ENCODE results near the gene SKAP1. TPM values are rescaled to one million over a fixed set of nuclear protein-coding genes. Genes with fewer than 3 reads are reported as not detected.

The SKAP1 gene
- total RNA-seq, 2 experiments from 2014 or later: 1.2 TPM; not detected in 1

DNA sequence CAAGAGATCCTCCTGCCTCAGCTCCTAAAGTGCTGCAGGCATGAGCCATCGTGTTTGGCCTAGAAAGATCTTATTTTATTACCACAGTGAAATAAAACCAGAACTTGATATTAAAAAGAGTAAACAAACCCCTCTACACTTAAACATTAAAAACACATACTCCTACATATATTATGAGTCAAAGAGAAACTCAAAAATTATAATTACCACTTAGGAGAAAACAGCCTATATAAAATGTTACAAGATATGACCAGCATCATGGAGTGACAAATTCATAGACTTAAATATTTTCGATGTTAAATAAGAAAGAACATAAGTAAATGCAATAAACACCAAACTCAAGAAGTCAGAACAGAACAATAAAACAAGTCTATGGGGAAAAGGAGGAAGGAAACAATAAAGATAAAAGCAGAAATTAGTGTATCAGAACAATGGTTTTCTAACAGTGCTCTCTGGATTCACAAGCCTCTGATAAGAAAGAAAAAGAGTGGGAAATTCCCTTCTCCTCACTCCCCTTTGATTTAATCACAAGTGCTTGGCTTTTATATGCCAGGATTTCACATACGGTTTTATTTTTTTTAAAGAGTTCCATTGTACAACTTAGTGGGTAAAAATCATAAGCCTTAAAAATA lies 23.0 kb downstream of the SKAP1 start:
- ChIA-PET POLR2A (interaction anchor here (2.7 kb wide), 1 partner anchor 8 kb away, joined by 6 read pairs; no protein-coding TSS in a partner anchor), CTCF (ENCODE audit: unreplicated experiment) (no interaction called here)
- no TSS peak for BruUV-seq (replicated peaks)
- Histone ChIP-seq H4K20me1 (ENCODE audit: insufficient read depth, low read length) (no peaks in the 10 kb centered on the region), H3K4me2 (ENCODE audit: low read length) (no peak overlapping the region), H3K27ac (ENCODE audit: low read depth, low read length, poor library complexity, severe bottlenecking) (no peak overlapping the region), H3K4me3 (ENCODE audit: low read depth, low read length, poor library complexity, severe bottlenecking) (no peak overlapping the region), H3K9me2 (ENCODE audit: insufficient read depth, low read length) (peaks cover 4% of the 10 kb centered on the region; the same call in 1 of the 2 replicates), H2AFZ (ENCODE audit: low read length) (peak overlapping the region; percentile 16; the same call in 1 of the 2 replicates), H3K79me2 (ENCODE audit: insufficient read depth, low read depth, low read length) (no peaks in the 10 kb centered on the region), H3K36me3 (ENCODE audit: insufficient read depth, low read length) (no peaks in the 10 kb centered on the region), H3K9me3 (ENCODE audit: low read length) (no peaks in the 10 kb centered on the region), H3K4me1 (ENCODE audit: insufficient read depth, low read length, poor library complexity, severe bottlenecking) (peaks cover 8% of the 10 kb centered on the region)
- no peak for DNase-seq (ENCODE audit: low spot score)
- TF ChIP-seq EZH2phosphoT487 (IDR thresholded peaks at IDR 0.05; ENCODE audit: borderline replicate concordance, low read depth, low read length) (no peak), CTCF (conservative IDR thresholded peaks at IDR 0.05; ENCODE audit: low read length) (no peak)
- intact Hi-C loops (cut with micrococcal nuclease; ENCODE audit: unreplicated experiment): no loop called here

- no peaks in the 10 kb centered on the region for H3K9me3 ChIP-seq (ENCODE audit: low read length)
- no peak for TF ChIP-seq EZH2phosphoT487 (IDR thresholded peaks at IDR 0.05; ENCODE audit: borderline replicate concordance, low read depth, low read length)
- TF ChIP-seq CTCF (conservative IDR thresholded peaks at IDR 0.05; ENCODE audit: low read length): no peak
- no peaks in the 10 kb centered on the region for H3K79me2 ChIP-seq (ENCODE audit: insufficient read depth, low read depth, low read length)
- no peaks in the 10 kb centered on the region for H3K36me3 ChIP-seq (ENCODE audit: insufficient read depth, low read length)
- DNase-seq (ENCODE audit: low spot score): no peak
- H4K20me1 ChIP-seq (ENCODE audit: insufficient read depth, low read length): no peaks in the 10 kb centered on the region
- no TSS peak for BruUV-seq (replicated peaks)
- no peaks in the 10 kb centered on the region for H3K4me1 ChIP-seq (ENCODE audit: insufficient read depth, low read length, poor library complexity, severe bottlenecking)
- no peak overlapping the region for H3K4me2 ChIP-seq (ENCODE audit: low read length)
- 0 out of 2 replicates have a peak overlapping the region, but pooled peaks have one; percentile 9 for H2AFZ ChIP-seq (ENCODE audit: low read length)
- ChIA-PET POLR2A (interaction anchor here (1.1 kb wide), 1 partner anchor 10 kb away, joined by 3 read pairs; no protein-coding TSS in a partner anchor), CTCF (ENCODE audit: unreplicated experiment) (no interaction called here)
- no peak overlapping the region for H3K27ac ChIP-seq (ENCODE audit: low read depth, low read length, poor library complexity, severe bottlenecking)
- no peak overlapping the region for H3K4me3 ChIP-seq (ENCODE audit: low read depth, low read length, poor library complexity, severe bottlenecking)
- intact Hi-C loops (cut with micrococcal nuclease; ENCODE audit: unreplicated experiment): no loop called here
- no peaks in the 10 kb centered on the region for H3K9me2 ChIP-seq (ENCODE audit: insufficient read depth, low read length)
Measured at GRCh38 chr17:48394821-48395220, 35.2 kb downstream of the SKAP1 start.

DNA sequence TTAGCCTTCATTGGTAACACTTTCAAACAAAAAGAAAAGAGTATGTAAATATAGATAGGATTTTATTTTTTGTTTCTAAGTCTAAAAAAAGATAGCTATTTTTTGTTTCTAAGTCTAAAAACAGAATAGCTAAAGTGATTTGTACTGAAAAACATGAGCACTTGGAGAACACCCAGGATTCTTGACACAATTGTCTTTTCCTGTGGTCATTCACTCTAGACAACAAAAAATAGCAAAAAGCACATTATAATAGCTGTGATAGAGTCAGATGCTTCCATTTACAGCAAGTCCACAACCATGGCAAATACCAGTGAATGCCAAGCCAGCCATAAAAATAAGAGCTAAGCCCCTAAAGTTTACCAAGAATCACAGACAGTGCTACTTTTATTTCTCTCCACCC lies 36.7 kb downstream of the SKAP1 start:
- TF ChIP-seq CTCF (conservative IDR thresholded peaks at IDR 0.05; ENCODE audit: low read length): no peak
- TF ChIP-seq EZH2phosphoT487 (IDR thresholded peaks at IDR 0.05; ENCODE audit: borderline replicate concordance, low read depth, low read length): no peak
- Histone ChIP-seq H3K36me3 (ENCODE audit: insufficient read depth, low read length) (no peaks in the 10 kb centered on the region), H4K20me1 (ENCODE audit: insufficient read depth, low read length) (no peaks in the 10 kb centered on the region), H3K4me3 (ENCODE audit: low read depth, low read length, poor library complexity, severe bottlenecking) (no peak overlapping the region), H3K9me3 (ENCODE audit: low read length) (no peaks in the 10 kb centered on the region), H3K4me2 (ENCODE audit: low read length) (no peak overlapping the region), H2AFZ (ENCODE audit: low read length) (no peak overlapping the region), H3K9me2 (ENCODE audit: insufficient read depth, low read length) (no peaks in the 10 kb centered on the region), H3K4me1 (ENCODE audit: insufficient read depth, low read length, poor library complexity, severe bottlenecking) (no peaks in the 10 kb centered on the region), H3K79me2 (ENCODE audit: insufficient read depth, low read depth, low read length) (no peaks in the 10 kb centered on the region), H3K27ac (ENCODE audit: low read depth, low read length, poor library complexity, severe bottlenecking) (no peak overlapping the region)
- BruUV-seq (replicated peaks): no TSS peak
- ChIA-PET POLR2A (interaction anchor here (0.6 to 1.2 kb wide), 5 partner anchors 8 to 39 kb away, joined by 3 to 4 read pairs (median 3); no protein-coding TSS in a partner anchor), CTCF (ENCODE audit: unreplicated experiment) (no interaction called here)
- DNase-seq (ENCODE audit: low spot score): no peak
- intact Hi-C loops (cut with micrococcal nuclease; ENCODE audit: unreplicated experiment): no loop called here

All from OCI-LY7 (cell line).